ENCODE data around the gene PTPA.
A peak's percentile ranks its signal among the peaks of the same experiment; 100 is the strongest.

The PTPA gene

DNA sequence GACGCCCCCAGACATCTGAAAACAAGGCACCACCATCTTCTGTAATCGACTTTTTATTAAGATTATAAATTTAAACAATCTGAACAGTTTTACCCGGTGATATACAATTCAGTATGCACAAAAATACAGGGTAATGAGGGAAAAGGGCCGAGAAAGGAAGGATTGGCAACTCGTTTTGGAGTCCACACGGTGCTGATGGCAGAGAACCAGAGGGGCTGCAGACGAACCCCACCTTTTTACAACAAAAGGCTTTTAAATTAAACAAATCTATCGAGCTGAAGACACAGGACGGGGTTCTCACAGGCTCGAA, 64.3 kb downstream of the PTPA start:
- Histone ChIP-seq H3K9me3 (ENCODE audit: control insufficient read depth, insufficient read depth, low read depth, low read length) (no peaks in the 10 kb centered on the region), H3K4me1 (ENCODE audit: control insufficient read depth, insufficient read depth, low read length) (peaks cover 7% of the 10 kb centered on the region), H3K36me3 (ENCODE audit: control insufficient read depth in 2 of 2, insufficient read depth in 1 of 2, low read length in 2 of 2) (no peaks in the 10 kb centered on the region), H3K4me3 (ENCODE audit: low read depth, low read length) (peak overlapping the region; percentile 64), H3K27ac (ENCODE audit: extremely low read depth, low read depth, low read length) (peak overlapping the region; percentile 81; the same call in 1 of the 2 replicates)
- TF ChIP-seq BCL11B (tag by site-specific recombination; IDR thresholded peaks at IDR 0.05; ENCODE audit: low read depth): no peak
- TF ChIP-seq, protein P1, sequence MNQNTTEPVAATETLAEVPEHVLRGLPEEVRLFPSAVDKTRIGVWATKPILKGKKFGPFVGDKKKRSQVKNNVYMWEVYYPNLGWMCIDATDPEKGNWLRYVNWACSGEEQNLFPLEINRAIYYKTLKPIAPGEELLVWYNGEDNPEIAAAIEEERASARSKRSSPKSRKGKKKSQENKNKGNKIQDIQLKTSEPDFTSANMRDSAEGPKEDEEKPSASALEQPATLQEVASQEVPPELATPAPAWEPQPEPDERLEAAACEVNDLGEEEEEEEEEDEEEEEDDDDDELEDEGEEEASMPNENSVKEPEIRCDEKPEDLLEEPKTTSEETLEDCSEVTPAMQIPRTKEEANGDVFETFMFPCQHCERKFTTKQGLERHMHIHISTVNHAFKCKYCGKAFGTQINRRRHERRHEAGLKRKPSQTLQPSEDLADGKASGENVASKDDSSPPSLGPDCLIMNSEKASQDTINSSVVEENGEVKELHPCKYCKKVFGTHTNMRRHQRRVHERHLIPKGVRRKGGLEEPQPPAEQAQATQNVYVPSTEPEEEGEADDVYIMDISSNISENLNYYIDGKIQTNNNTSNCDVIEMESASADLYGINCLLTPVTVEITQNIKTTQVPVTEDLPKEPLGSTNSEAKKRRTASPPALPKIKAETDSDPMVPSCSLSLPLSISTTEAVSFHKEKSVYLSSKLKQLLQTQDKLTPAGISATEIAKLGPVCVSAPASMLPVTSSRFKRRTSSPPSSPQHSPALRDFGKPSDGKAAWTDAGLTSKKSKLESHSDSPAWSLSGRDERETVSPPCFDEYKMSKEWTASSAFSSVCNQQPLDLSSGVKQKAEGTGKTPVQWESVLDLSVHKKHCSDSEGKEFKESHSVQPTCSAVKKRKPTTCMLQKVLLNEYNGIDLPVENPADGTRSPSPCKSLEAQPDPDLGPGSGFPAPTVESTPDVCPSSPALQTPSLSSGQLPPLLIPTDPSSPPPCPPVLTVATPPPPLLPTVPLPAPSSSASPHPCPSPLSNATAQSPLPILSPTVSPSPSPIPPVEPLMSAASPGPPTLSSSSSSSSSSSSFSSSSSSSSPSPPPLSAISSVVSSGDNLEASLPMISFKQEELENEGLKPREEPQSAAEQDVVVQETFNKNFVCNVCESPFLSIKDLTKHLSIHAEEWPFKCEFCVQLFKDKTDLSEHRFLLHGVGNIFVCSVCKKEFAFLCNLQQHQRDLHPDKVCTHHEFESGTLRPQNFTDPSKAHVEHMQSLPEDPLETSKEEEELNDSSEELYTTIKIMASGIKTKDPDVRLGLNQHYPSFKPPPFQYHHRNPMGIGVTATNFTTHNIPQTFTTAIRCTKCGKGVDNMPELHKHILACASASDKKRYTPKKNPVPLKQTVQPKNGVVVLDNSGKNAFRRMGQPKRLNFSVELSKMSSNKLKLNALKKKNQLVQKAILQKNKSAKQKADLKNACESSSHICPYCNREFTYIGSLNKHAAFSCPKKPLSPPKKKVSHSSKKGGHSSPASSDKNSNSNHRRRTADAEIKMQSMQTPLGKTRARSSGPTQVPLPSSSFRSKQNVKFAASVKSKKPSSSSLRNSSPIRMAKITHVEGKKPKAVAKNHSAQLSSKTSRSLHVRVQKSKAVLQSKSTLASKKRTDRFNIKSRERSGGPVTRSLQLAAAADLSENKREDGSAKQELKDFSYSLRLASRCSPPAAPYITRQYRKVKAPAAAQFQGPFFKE (tag by site-specific recombination; IDR thresholded peaks at IDR 0.05; ENCODE audit: borderline replicate concordance): 0 out of 2 replicates have a peak, but pooled peaks have one; percentile 4
- no peak for TF ChIP-seq KLF9 (tag by site-specific recombination; IDR thresholded peaks at IDR 0.05; ENCODE audit: low read depth)
- TF ChIP-seq, protein P2, sequence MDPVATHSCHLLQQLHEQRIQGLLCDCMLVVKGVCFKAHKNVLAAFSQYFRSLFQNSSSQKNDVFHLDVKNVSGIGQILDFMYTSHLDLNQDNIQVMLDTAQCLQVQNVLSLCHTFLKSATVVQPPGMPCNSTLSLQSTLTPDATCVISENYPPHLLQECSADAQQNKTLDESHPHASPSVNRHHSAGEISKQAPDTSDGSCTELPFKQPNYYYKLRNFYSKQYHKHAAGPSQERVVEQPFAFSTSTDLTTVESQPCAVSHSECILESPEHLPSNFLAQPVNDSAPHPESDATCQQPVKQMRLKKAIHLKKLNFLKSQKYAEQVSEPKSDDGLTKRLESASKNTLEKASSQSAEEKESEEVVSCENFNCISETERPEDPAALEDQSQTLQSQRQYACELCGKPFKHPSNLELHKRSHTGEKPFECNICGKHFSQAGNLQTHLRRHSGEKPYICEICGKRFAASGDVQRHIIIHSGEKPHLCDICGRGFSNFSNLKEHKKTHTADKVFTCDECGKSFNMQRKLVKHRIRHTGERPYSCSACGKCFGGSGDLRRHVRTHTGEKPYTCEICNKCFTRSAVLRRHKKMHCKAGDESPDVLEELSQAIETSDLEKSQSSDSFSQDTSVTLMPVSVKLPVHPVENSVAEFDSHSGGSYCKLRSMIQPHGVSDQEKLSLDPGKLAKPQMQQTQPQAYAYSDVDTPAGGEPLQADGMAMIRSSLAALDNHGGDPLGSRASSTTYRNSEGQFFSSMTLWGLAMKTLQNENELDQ (tag by site-specific recombination; IDR thresholded peaks at IDR 0.05; ENCODE audit: low read depth): no peak
- CTCF ChIA-PET: interaction anchor here (0.6 to 8.6 kb wide), 7 partner anchors 9 to 394 kb away, joined by 3 to 104 read pairs (median 6); partner anchors contain the start of gene ENDOG
- POLR2A ChIA-PET: interaction anchor here (0.8 to 4.0 kb wide), 9 partner anchors 9 to 450 kb away, joined by 3 to 42 read pairs (median 5); partner anchors contain the start of gene NTMT1

DNA sequence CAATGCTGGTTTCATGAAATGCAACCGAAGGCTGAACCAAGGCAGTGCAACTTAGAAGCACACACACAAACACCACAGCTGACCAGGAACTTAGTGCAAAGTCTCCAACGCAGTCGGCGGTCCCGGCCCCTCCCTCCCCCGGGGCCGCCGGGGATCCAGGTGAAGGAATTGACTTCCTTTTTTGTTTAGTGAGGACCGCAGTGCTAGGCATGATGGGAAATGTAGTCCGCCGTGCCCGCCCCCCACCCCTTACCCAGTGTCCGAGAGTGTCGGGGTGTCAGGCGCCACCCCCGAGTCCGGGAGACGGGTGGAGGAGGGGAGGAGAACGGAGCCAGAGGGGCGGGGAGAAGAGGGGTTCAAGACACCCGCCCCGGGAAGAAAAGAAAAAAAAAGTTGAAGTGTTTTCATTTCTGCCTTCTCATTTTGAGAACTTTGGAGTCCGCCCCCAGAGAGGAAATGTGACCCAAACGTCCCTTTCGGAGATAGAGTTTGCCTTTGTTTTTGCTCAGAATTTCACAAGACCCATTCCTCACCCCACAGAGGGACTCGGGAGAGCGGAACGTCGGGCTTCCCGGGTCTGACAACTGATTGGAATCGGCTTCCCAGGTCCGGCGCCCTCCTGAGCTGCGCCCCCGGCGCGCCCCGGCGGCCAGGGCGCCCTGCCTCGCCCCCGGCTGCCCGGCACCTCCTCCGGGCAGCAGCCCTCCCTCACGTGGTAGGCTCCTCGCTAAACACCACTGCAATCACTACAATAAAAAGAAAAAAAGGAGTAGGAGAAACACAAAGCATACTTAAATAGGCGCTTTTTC, 64.8 kb downstream of the PTPA start:
- peak overlapping the region; percentile 64 for H3K4me3 ChIP-seq (ENCODE audit: low read depth, low read length)
- ChIA-PET CTCF (interaction anchor here (0.6 to 8.6 kb wide), 7 partner anchors 8 to 435 kb away, joined by 3 to 104 read pairs (median 7); partner anchors contain the start of gene ENDOG), POLR2A (interaction anchor here (0.5 to 4.0 kb wide), 8 partner anchors 8 to 450 kb away, joined by 3 to 42 read pairs (median 6); partner anchors contain the start of gene NTMT1)
- H3K36me3 ChIP-seq (ENCODE audit: control insufficient read depth in 2 of 2, insufficient read depth in 1 of 2, low read length in 2 of 2): no peaks in the 10 kb centered on the region
- peaks cover 7% of the 10 kb centered on the region for H3K4me1 ChIP-seq (ENCODE audit: control insufficient read depth, insufficient read depth, low read length)
- H3K27ac ChIP-seq (ENCODE audit: extremely low read depth, low read depth, low read length): peak overlapping the region; percentile 81; the same call in 1 of the 2 replicates
- H3K9me3 ChIP-seq (ENCODE audit: control insufficient read depth, insufficient read depth, low read depth, low read length): no peaks in the 10 kb centered on the region
- no peak for TF ChIP-seq ZNF514 (tag by site-specific recombination; IDR thresholded peaks at IDR 0.05)
- TF ChIP-seq, protein P3, sequence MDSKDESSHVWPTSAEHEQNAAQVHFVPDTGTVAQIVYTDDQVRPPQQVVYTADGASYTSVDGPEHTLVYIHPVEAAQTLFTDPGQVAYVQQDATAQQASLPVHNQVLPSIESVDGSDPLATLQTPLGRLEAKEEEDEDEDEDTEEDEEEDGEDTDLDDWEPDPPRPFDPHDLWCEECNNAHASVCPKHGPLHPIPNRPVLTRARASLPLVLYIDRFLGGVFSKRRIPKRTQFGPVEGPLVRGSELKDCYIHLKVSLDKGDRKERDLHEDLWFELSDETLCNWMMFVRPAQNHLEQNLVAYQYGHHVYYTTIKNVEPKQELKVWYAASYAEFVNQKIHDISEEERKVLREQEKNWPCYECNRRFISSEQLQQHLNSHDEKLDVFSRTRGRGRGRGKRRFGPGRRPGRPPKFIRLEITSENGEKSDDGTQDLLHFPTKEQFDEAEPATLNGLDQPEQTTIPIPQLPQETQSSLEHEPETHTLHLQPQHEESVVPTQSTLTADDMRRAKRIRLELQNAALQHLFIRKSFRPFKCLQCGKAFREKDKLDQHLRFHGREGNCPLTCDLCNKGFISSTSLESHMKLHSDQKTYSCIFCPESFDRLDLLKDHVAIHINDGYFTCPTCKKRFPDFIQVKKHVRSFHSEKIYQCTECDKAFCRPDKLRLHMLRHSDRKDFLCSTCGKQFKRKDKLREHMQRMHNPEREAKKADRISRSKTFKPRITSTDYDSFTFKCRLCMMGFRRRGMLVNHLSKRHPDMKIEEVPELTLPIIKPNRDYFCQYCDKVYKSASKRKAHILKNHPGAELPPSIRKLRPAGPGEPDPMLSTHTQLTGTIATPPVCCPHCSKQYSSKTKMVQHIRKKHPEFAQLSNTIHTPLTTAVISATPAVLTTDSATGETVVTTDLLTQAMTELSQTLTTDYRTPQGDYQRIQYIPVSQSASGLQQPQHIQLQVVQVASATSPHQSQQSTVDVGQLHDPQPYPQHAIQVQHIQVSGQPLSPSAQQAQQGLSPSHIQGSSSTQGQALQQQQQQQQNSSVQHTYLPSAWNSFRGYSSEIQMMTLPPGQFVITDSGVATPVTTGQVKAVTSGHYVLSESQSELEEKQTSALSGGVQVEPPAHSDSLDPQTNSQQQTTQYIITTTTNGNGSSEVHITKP (tag by site-specific recombination; IDR thresholded peaks at IDR 0.05): peak; percentile 78
- TF ChIP-seq HOXA7 (CRISPR knock-in tag; IDR thresholded peaks at IDR 0.05; ENCODE audit: borderline replicate concordance): no peak
- peak; percentile 93 for TF ChIP-seq SP3 (tag by site-specific recombination; IDR thresholded peaks at IDR 0.05)
- TF ChIP-seq ZNF555 (tag by site-specific recombination; conservative IDR thresholded peaks at IDR 0.05): no peak
- no peak for TF ChIP-seq ZNF174 (tag by site-specific recombination; IDR thresholded peaks at IDR 0.05)
- TF ChIP-seq GLIS1 (tag by site-specific recombination; IDR thresholded peaks at IDR 0.05): peak; percentile 76
- TF ChIP-seq ZNF10 (tag by site-specific recombination; IDR thresholded peaks at IDR 0.05): peak; percentile 98
- TF ChIP-seq ZNF561 (tag by site-specific recombination; IDR thresholded peaks at IDR 0.05; ENCODE audit: borderline replicate concordance): 0 out of 2 replicates have a peak, but pooled peaks have one; percentile 36
- no peak for TF ChIP-seq ZNF354C (tag by site-specific recombination; IDR thresholded peaks at IDR 0.05; ENCODE audit: borderline replicate concordance, low read depth)
- peak; percentile 80 for TF ChIP-seq ZNF423 (tag by site-specific recombination; IDR thresholded peaks at IDR 0.05)
- TF ChIP-seq FEZF1 (tag by site-specific recombination; IDR thresholded peaks at IDR 0.05): no peak
- TF ChIP-seq, protein P4, sequence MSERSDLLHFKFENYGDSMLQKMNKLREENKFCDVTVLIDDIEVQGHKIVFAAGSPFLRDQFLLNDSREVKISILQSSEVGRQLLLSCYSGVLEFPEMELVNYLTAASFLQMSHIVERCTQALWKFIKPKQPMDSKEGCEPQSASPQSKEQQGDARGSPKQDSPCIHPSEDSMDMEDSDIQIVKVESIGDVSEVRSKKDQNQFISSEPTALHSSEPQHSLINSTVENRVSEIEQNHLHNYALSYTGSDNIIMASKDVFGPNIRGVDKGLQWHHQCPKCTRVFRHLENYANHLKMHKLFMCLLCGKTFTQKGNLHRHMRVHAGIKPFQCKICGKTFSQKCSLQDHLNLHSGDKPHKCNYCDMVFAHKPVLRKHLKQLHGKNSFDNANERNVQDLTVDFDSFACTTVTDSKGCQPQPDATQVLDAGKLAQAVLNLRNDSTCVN (tag by site-specific recombination; optimal IDR thresholded peaks at IDR 0.05): peak; percentile 44
- peak; percentile 92 for TF ChIP-seq KLF9 (tag by site-specific recombination; IDR thresholded peaks at IDR 0.05; ENCODE audit: low read depth)
- TF ChIP-seq ZNF558 (tag by site-specific recombination; IDR thresholded peaks at IDR 0.05): no peak
- TF ChIP-seq ZNF24 (tag by site-specific recombination; IDR thresholded peaks at IDR 0.05): peak; percentile 67

Measured in HEK293 (cell line).